ENCODE measurements around the gene ZNF441.

DNA sequence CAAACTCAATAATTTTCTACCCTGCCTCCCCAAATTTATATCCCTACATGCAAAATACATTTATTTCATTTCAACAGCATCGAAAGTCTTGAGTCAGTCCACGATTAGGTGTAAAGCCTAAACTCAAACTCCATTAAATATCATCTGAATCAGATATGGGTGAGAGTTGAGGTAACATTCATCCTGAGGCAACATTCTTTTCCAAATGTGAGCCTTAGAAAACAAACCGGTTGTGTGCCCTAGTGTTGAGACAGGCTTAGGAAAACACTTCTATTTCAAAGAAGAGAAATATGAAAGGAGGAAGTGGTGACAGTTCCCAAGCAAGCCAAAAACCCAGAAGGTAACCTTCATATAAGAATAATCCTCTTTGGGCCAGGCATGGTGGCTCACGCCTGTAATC, 12.1 kb upstream of the ZNF441 start:
- TF ChIP-seq, protein P1, sequence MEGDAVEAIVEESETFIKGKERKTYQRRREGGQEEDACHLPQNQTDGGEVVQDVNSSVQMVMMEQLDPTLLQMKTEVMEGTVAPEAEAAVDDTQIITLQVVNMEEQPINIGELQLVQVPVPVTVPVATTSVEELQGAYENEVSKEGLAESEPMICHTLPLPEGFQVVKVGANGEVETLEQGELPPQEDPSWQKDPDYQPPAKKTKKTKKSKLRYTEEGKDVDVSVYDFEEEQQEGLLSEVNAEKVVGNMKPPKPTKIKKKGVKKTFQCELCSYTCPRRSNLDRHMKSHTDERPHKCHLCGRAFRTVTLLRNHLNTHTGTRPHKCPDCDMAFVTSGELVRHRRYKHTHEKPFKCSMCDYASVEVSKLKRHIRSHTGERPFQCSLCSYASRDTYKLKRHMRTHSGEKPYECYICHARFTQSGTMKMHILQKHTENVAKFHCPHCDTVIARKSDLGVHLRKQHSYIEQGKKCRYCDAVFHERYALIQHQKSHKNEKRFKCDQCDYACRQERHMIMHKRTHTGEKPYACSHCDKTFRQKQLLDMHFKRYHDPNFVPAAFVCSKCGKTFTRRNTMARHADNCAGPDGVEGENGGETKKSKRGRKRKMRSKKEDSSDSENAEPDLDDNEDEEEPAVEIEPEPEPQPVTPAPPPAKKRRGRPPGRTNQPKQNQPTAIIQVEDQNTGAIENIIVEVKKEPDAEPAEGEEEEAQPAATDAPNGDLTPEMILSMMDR (IDR thresholded peaks at IDR 0.05; ENCODE audit: low read depth, low read length, missing input control) = no peak
- no peak for TF ChIP-seq JUND (IDR thresholded peaks at IDR 0.05)
- TF ChIP-seq FOXA1 (IDR thresholded peaks at IDR 0.05) = no peak
- TF ChIP-seq YY1 (IDR thresholded peaks at IDR 0.05) = no peak
